ENCODE measurements around the gene PGAM5.

Gene PGAM5

GRCh38 chr12:132710405-132711079, at the start of gene PGAM5:
PGAM5 (plus strand) TSS chr12:132710842; CDS start chr12:132710877, 35 bp downstream.
- peak; percentile 77 for DNase-seq (ENCODE audit: low spot score)

GRCh38 chr12:132660996-132661395, 49.6 kb upstream of the PGAM5 start:
- DNase-seq (ENCODE audit: low spot score) = no peak

- no peak for DNase-seq (ENCODE audit: low spot score)
Observed at GRCh38 chr12:132661972-132662371, 48.7 kb upstream of the PGAM5 start.

GRCh38 chr12:132662901-132663755, 47.5 kb upstream of the PGAM5 start:
- no peak for DNase-seq (ENCODE audit: low spot score)

- no peak for DNase-seq (ENCODE audit: low spot score)
Observed at GRCh38 chr12:132664206-132665148, 46.2 kb upstream of the PGAM5 start.

GRCh38 chr12:132665149-132665491, 45.5 kb upstream of the PGAM5 start:
- DNase-seq (ENCODE audit: low spot score) = no peak

DNA sequence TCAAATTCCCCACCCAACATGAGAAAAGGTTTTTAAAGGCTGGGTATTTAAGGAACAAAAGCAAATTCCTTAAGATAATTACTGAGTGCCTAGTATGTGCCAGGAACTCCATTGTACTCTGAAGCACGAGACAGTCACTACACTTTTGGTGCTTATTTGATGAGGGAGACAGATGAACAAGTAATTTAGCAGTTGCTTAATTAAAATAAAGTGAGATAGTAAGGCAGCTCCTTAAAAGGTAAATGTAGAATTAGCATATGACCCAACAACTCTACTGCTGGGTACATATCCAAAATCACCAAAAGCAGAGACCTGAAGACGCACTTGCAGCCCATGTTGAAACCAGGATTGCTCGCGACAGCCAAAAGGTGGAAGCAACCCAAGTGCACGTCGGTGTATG, 44.8 kb upstream of the PGAM5 start:
- no peak for DNase-seq (ENCODE audit: low spot score)

DNA sequence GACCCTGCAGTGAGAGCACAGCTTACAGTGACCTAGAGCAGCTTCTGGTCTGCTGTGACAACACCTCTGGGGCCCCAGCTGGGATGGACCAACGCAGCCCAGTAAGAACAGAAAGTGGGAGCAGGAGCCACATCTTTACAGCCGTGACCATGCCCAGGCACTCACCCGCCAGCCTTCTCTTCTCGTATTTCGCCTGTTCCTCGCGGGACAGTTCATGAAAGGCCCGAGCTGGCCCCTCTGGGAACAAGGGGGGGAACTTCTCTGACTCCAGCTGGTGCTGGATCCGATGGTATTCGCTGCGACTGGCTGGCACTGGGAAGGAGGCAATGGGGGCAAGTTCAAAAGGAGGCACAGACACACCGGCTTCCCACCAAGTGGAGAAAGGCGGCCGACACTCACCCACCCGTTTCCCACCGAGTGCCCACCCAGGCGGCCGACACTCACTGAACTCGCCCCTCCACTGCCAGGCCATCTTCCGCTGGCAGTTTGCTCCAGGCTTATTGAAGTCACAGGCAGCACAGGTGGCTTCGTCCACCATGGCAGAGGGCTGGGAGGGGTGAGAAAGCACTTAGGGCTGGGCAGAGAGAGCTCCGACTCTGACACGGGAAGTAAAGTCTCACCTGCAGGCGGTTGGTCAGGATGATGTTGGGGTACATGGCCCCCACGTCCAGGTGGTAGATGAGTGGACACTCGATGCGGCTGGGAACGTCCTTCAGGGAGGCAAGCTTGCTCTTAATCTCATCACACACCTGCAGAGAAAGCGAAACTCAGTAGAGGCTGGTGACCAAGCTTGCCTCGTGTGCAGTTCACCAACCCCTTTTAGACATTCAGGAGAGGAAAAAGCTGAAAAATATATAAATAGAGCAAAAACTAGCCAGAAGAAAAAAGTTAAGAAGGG, 42.2 kb upstream of the PGAM5 start:
- DNase-seq (ENCODE audit: low spot score) = no peak

DNA sequence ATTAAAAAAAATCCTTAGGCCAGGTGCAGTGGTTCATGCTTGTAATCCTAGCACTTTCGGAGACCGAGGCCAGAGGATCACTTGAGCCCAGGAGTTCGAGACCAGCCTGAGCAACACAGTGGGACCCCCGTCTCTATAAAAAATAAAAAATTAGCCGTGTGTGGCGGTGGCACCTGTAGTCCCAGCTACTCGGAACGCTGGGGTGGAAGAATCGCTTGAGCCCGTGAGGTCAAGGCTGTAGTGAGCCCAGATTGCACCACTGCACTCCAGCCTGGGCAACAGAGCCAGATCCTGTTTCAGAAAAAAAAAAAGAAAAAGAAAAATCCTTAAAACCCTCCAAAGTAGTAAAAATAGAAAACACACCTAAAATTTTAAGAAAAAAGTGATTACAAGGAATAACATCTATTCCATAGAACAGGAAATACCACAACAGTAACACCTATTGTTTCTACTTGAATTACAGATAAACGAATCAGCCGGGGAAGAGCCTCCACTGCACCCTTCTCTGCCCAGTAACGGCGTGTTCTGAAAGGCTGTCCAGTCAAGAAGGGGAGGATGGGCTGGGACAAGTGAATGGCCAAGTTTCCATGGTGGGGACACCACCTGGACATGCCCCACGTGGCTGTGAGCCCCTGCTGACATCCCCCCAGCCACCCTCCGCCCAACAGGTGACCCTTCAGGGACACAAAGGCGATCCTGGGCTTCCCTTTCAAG, 41.3 kb upstream of the PGAM5 start:
- no peak for DNase-seq (ENCODE audit: low spot score)

DNA sequence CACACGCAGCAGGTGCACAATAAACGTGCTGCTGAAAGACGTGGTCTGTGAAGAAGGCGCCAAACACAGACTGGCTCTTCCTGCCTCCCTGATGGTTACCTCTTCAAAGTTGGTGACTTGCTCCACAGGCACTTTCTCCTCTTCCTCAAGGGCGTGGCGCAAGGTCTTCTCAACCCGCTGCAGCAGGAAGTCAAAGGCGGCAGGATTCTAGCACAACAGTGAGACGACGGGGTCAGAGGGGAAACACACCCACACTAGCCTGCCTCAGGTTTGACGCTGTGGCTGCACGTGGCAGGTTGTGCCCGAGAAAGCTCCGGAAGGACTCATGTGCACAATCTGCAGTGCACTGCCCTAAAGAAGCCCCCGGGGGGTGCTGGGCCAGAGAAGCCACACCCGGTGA, 38.5 kb upstream of the PGAM5 start:
- no peak for DNase-seq (ENCODE audit: low spot score)

GRCh38 chr12:132672678-132673077, 38.0 kb upstream of the PGAM5 start:
- no peak for DNase-seq (ENCODE audit: low spot score)

DNA sequence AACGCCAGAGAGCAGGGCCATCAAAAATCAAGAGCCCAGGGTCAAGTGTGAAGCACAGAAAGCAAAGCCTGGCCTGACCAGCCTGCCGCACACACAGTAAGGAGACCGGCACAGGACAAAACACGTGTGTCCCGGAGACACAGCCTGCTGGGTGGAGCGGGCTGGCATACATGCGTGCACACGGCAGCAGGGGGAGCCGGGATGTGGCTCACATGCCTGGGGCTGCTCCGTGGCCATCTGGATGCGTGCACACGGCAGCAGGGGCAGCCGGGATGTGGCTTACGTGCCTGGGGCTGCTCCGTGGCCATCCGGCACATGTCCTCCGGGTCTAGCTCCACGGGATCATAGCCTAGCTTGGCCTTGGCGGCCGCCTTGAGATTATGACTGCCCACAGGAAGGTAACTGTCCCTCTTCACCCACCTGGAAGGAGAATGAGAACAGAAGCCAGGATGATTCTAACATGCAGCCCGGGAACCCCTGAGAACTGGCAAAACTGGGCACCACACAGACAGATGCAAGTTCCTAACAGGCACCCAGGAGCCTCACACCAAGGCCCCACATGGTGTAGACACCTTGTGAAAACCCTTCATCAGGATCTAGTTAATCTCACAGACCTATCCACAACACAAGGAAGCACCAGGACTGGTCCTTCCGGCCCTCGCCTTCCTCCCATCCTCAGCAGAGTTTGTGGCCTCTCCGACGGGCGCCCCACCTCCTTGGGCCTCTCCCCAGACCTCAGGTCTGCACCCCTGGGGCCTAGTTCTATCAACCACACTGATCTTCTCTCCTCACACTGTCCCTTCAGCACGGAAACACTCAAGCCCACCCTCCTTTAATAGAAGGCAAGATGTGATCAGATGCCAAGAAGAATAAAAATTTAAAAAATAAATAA, 37.1 kb upstream of the PGAM5 start:
- no peak for DNase-seq (ENCODE audit: low spot score)

GRCh38 chr12:132674561-132674960, 36.1 kb upstream of the PGAM5 start:
- no peak for DNase-seq (ENCODE audit: low spot score)

DNA sequence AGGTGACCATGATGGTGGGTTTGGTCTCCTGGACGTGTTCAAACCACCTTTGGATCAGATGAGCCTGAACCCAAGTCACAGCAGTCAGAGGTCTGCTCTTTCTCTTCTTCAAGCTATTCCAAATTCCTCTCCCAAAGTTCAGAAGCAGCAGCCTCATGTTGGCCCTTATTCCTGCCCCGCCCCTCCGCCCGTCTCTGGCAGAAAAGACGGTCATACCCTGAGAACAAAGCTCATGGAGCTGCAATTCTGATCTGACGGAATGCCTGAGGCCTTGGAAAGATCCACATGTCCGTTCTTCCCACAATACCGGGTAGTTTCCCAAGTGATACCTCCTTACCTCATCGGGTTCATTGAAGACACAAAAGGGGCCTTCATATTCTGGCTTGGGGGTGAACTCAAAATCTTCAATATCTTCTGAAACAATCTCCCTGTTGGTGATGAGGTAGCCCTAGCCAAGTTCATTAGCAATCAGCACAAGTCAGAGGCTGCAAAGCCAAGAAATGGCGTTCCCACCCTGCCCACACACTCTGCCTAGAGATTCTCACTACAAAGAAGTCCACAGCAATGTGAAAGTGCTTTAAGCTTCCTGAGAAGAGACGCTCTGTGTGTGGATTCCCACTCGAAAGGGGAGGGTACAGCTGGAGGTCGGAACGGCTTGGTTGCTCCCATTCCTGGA, 34.7 kb upstream of the PGAM5 start:
- DNase-seq (ENCODE audit: low spot score) = no peak

GRCh38 chr12:132677492-132677891, 33.1 kb upstream of the PGAM5 start:
- DNase-seq (ENCODE audit: low spot score) = no peak

DNA sequence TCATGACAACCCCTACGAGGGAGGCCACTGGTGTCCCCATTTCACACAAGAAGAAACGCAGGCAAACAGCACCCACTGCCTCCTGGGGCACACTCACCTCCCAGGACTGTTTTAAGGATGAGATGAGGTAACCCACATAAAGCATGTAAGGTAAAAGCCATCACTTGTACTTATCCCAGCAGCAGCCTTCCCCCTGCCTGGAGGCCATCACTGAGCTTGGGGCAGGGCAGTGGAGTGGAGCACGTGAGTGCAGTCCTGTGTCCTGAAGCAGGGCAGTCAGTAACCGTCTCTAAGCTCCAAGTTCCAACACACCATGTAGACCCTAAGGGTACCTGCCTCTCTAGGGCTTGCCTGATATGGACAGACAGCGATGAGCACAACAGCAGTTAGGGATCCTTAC, 25.2 kb upstream of the PGAM5 start:
- DNase-seq (ENCODE audit: low spot score) = no peak

DNA sequence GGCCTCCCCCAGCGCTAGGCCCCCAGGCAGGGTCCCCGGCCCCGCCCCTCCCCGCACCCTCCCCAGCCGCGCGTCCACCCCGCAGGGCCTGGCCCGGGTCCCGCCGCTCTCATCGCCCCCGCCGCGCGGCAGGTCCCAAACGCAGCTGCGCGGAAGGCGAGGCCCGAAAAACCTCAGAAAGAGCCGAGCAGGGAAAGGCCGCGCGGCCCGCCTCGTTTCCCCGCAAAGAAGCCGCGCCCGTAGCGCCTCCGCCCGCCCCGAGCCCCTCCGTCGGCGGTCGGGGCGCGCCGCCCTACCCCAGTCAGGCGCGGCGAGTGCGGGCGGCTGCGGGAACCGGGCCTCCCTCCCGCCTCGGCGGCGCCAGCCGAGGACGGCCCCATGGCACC, 23.8 kb upstream of the PGAM5 start:
- no peak for DNase-seq (ENCODE audit: low spot score)

- DNase-seq (ENCODE audit: low spot score) = peak; percentile 88
Observed at GRCh38 chr12:132687211-132688164, 23.2 kb upstream of the PGAM5 start, which contains the start of the genes POLE and PXMP2. POLE (minus strand) TSS chr12:132687342; CDS start chr12:132687315, 27 bp downstream. PXMP2 (plus strand) TSS chr12:132687587; CDS start chr12:132687671, 84 bp downstream.
